Stimulated activated CD8-positive, alpha-beta memory T cell treated with anti-CD3 and anti-CD28 coated beads, Interleukin-7, amount 100 ng/mL, for 24 hours (primary cell): ENCODE measurements around the gene GPRC5C.

Experiments
- DNase-seq: peaks from one replicate; pipeline ENCODE4 v3.0.0-alpha.2; 2020; ENCODE audit warnings: low read depth

GPRC5C gene

GRCh38 chr17:74432766-74433391, 991 bp downstream of the GPRC5C start:
- no peak for DNase-seq

GRCh38 chr17:74433421-74434121, 1.7 kb downstream of the GPRC5C start:
- no peak for DNase-seq

- DNase-seq, result no peak
These were observed 4.0 kb downstream of the GPRC5C start for GRCh38 chr17:74435775-74436359.

GRCh38 chr17:74437702-74438101, 5.8 kb downstream of the GPRC5C start:
- no peak for DNase-seq

- no peak for DNase-seq
These were observed 8.0 kb downstream of the GPRC5C start for GRCh38 chr17:74439691-74440567.

GRCh38 chr17:74441537-74441936, 9.6 kb downstream of the GPRC5C start:
- DNase-seq, result no peak

GRCh38 chr17:74442291-74442669, 10.4 kb downstream of the GPRC5C start:
- DNase-seq, result no peak

GRCh38 chr17:74442670-74443515, 11.0 kb downstream of the GPRC5C start:
- DNase-seq, result no peak

GRCh38 chr17:74443516-74444296, 11.8 kb downstream of the GPRC5C start:
- DNase-seq, result no peak

GRCh38 chr17:74444406-74444805, 12.5 kb downstream of the GPRC5C start:
- no peak for DNase-seq

GRCh38 chr17:74445158-74445557, 13.3 kb downstream of the GPRC5C start:
- DNase-seq, result no peak

GRCh38 chr17:74446551-74447500, 14.9 kb downstream of the GPRC5C start:
- no peak for DNase-seq

GRCh38 chr17:74447628-74448159, 15.8 kb downstream of the GPRC5C start:
- no peak for DNase-seq

GRCh38 chr17:74448756-74449155, 16.9 kb downstream of the GPRC5C start:
- no peak for DNase-seq

GRCh38 chr17:74449306-74449705, 17.4 kb downstream of the GPRC5C start:
- no peak for DNase-seq

- no peak for DNase-seq
These were observed 17.9 kb downstream of the GPRC5C start for GRCh38 chr17:74449773-74450172.

GRCh38 chr17:74450231-74450630, 18.3 kb downstream of the GPRC5C start:
- no peak for DNase-seq

- no peak for DNase-seq
These were observed 19.1 kb downstream of the GPRC5C start for GRCh38 chr17:74450925-74451403.

- no peak for DNase-seq
These were observed 19.7 kb downstream of the GPRC5C start for GRCh38 chr17:74451557-74451956.
